HG02571 (cell line): ENCODE results near the gene DKKL1.

ENCODE experiments used
- ATAC-seq: cut with Tn5 transposase; IDR thresholded peaks from one replicate; pipeline ENCODE4 v1.9.1; 2021; ENCODE audit warnings: mild to moderate bottlenecking, moderate library complexity; ENCODE audit not compliant: unreplicated experiment

The DKKL1 gene

GRCh38 chr19:49418511-49418910, 54.8 kb downstream of the DKKL1 start:
- no peak for ATAC-seq

- no peak for ATAC-seq
Observed at GRCh38 chr19:49419173-49419572, 55.5 kb downstream of the DKKL1 start.

- ATAC-seq: no peak
Observed at GRCh38 chr19:49420227-49420626, 56.5 kb downstream of the DKKL1 start.

GRCh38 chr19:49421039-49421877, 57.6 kb downstream of the DKKL1 start:
- no peak for ATAC-seq

GRCh38 chr19:49421878-49422202, 58.2 kb downstream of the DKKL1 start:
- ATAC-seq: no peak

GRCh38 chr19:49422407-49423070, 58.9 kb downstream of the DKKL1 start:
- no peak for ATAC-seq

- no peak for ATAC-seq
Observed at GRCh38 chr19:49423071-49423984, 59.7 kb downstream of the DKKL1 start, which contains the start of gene PTH2. PTH2 (minus strand) TSS chr19:49423441; CDS start chr19:49423339, 102 bp downstream.

GRCh38 chr19:49423985-49424303, 60.3 kb downstream of the DKKL1 start:
- ATAC-seq: no peak
